Measurements from ENCODE around the gene PSMD14.

DNA sequence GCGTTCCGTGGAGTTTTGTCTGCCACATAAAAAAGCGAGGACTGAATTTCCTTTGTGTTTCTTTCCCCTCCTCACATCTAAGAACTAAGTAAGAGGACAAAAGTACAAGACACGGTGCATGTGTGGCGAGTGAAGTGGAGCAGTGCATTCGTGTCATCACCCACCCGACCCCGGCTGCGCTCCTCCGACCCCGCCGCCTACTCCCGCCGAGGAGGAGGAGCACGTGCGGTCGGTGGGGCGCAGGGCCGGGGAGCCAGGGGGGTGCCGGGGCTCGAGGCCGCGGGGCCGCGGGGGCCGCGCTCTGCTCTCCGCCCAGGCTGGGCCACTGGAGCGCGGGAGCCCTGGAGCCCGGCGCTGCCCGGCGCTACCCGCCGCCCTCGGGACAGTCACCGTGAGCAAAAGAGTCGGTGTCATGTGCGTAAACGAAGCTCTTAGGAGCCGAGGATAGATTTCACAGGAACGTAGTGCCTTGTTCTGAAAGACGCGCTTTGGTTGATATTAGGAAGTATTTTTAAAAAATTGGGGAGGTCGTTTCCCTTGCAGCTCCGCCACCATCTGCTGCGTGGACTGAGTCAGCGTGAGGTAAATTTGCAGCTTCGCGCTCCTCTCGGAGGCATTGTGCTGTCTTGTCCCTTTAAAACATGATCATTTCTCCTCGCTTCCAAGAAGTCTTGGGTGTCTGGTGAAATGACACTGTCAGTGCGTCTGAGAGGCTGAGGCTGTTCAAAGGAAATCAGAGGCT lies 118.9 kb downstream of the PSMD14 start:
- TF ChIP-seq POLR2AphosphoS5 (IDR thresholded peaks at IDR 0.05; ENCODE audit: low read depth, low read length) (no peak), SIN3A (IDR thresholded peaks at IDR 0.05; ENCODE audit: borderline replicate concordance, insufficient read depth, low read length) (no peak), REST (IDR thresholded peaks at IDR 0.05; ENCODE audit: insufficient read depth in 1 of 2, low read depth in 2 of 2, low read length in 2 of 2) (no peak), TAF1 (IDR thresholded peaks at IDR 0.05; ENCODE audit: borderline replicate concordance, insufficient read depth, low read length) (no peak), FOXP2 (optimal IDR thresholded peaks at IDR 0.05; ENCODE audit: borderline replicate concordance, extremely low read depth, extremely low read length, insufficient read depth) (no peak)

All from PFSK-1 (cell line).